ENCODE results near the gene SRL. TPM values are rescaled to one million over a fixed set of nuclear protein-coding genes. Genes with fewer than 3 reads are reported as not detected.

The SRL gene
- total and polyA plus RNA-seq, 2 of the 13 experiments (the other 11 are each of a cell fraction or from before 2014, with no cell fraction given), result 0.05 TPM; not detected in 1

DNA sequence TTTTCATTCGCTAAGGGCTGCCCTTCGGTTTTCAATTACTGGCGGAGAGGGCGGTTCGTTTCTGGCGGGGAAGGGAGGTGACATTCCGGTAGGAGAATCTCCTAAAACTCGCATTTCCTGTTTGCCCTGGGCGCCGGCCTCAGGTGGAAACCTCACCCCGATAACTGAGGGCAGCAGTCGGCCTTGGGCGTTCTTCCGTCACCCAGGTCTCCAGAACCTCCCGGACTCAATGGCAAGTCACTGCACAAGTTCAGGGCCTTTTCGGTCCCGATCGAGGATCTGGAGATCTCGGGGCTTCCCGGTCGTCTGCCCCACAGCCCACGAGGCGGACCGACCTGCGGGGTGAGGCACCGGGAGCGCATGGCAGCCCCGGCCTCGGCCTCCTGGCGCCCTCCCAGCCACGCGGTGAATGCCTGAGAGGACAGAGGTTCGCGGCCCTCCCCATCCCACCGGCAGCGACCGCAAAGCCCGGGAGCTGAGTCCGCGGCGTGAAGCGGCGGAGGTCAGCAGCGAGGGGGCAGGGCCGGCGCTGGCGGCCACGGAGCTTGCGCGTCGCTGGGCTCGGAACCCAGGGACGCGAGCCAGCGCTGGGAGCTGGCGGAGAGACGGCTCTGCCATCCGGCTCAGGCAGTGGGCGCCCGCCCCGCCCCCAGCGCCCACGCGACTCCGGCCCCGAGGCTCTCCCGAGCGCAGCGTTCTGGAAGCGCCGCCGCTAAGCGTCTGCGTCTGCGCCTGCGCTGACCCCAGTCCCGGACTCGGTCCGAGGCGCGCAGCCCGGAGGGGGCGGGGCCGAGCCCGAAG lies 58.4 kb downstream of the SRL start (continued):
- peak; percentile 44; the same call in 1 of the 2 replicates for TF ChIP-seq ZIK1 (CRISPR knock-in tag; IDR thresholded peaks at IDR 0.05; ENCODE audit: borderline replicate concordance, low read depth)
- no peak for TF ChIP-seq ZNF350 (CRISPR knock-in tag; IDR thresholded peaks at IDR 0.05; ENCODE audit: borderline replicate concordance, low read depth)
- TF ChIP-seq ZNF354B (CRISPR knock-in tag; IDR thresholded peaks at IDR 0.05), result peak; percentile 84
- no peak for TF ChIP-seq ZNF589 (CRISPR knock-in tag; conservative IDR thresholded peaks at IDR 0.05)
- TF ChIP-seq ZNF326 (CRISPR knock-in tag; IDR thresholded peaks at IDR 0.05; ENCODE audit: borderline replicate concordance), result no peak
- TF ChIP-seq ZFP62 (CRISPR knock-in tag; IDR thresholded peaks at IDR 0.05), result no peak
- TF ChIP-seq YY1 (IDR thresholded peaks at IDR 0.05; ENCODE audit: insufficient read depth, insufficient replicate concordance, low read depth, low read length), result peak; percentile 41
- TF ChIP-seq ZNF337 (CRISPR knock-in tag; IDR thresholded peaks at IDR 0.05; ENCODE audit: borderline replicate concordance, low read depth), result no peak
- TF ChIP-seq ZNF891 (CRISPR knock-in tag; IDR thresholded peaks at IDR 0.05), result peak; percentile 80
- TF ChIP-seq MTA1 (CRISPR knock-in tag; IDR thresholded peaks at IDR 0.05; ENCODE audit: borderline replicate concordance), result peak; percentile 84; the same call in 1 of the 2 replicates
- TF ChIP-seq ZFY (CRISPR knock-in tag; IDR thresholded peaks at IDR 0.05), result peak; percentile 84
- 0 out of 2 replicates have a peak, but pooled peaks have one; percentile 47 for TF ChIP-seq SP4 (CRISPR knock-in tag; IDR thresholded peaks at IDR 0.05)
- TF ChIP-seq FOSL1 (CRISPR knock-in tag; IDR thresholded peaks at IDR 0.05; ENCODE audit: borderline replicate concordance), result no peak
- TF ChIP-seq ZNF224 (CRISPR knock-in tag; IDR thresholded peaks at IDR 0.05), result no peak
- no peak for TF ChIP-seq TRIM24 (CRISPR knock-in tag; IDR thresholded peaks at IDR 0.05)
- TF ChIP-seq ZNF83 (CRISPR knock-in tag; IDR thresholded peaks at IDR 0.05; ENCODE audit: borderline replicate concordance), result no peak
- TF ChIP-seq RXRB (CRISPR knock-in tag; IDR thresholded peaks at IDR 0.05; ENCODE audit: borderline replicate concordance), result 0 out of 2 replicates have a peak, but pooled peaks have one; percentile 17
- TF ChIP-seq, protein P1, sequence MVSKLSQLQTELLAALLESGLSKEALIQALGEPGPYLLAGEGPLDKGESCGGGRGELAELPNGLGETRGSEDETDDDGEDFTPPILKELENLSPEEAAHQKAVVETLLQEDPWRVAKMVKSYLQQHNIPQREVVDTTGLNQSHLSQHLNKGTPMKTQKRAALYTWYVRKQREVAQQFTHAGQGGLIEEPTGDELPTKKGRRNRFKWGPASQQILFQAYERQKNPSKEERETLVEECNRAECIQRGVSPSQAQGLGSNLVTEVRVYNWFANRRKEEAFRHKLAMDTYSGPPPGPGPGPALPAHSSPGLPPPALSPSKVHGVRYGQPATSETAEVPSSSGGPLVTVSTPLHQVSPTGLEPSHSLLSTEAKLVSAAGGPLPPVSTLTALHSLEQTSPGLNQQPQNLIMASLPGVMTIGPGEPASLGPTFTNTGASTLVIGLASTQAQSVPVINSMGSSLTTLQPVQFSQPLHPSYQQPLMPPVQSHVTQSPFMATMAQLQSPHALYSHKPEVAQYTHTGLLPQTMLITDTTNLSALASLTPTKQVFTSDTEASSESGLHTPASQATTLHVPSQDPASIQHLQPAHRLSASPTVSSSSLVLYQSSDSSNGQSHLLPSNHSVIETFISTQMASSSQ (IDR thresholded peaks at IDR 0.05; ENCODE audit: low read depth), result no peak
- TF ChIP-seq, protein P1 (CRISPR knock-in tag; IDR thresholded peaks at IDR 0.05; ENCODE audit: borderline replicate concordance), result no peak
- TF ChIP-seq DR1 (CRISPR knock-in tag; IDR thresholded peaks at IDR 0.05), result no peak; the same call in 1 of the 2 replicates
- TF ChIP-seq, protein P2, sequence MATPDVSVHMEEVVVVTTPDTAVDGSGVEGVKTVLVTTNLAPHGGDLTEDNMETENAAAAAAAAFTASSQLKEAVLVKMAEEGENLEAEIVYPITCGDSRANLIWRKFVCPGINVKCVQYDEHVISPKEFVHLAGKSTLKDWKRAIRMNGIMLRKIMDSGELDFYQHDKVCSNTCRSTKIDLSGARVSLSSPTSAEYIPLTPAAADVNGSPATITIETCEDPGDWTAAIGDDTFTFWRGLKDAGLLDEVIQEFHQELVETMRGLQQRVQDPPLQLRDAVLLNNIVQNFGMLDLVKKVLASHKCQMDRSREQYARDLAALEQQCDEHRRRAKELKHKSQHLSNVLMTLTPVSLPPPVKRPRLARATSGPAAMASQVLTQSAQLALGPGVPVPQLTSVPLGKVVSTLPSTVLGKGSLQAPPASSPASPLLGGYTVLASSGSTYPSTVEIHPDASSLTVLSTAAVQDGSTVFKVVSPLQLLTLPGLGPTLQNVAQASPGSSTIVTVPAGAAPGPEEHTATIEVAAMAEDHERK (CRISPR knock-in tag; IDR thresholded peaks at IDR 0.05; ENCODE audit: low read depth), result no peak
- TF ChIP-seq TFDP2 (CRISPR knock-in tag; IDR thresholded peaks at IDR 0.05), result peak; percentile 83
- TF ChIP-seq MAF1 (CRISPR knock-in tag; IDR thresholded peaks at IDR 0.05; ENCODE audit: borderline replicate concordance), result no peak

Data from HepG2 (cell line).